Measurements from ENCODE around the gene ZSCAN21.

GRCh38 chr7:100035876-100036275, 13.7 kb upstream of the ZSCAN21 start:
- no peak for TF ChIP-seq CTCF (IDR thresholded peaks at IDR 0.05)
- TF ChIP-seq POLR2A (IDR thresholded peaks at IDR 0.05) = no peak

Measured in body of pancreas (tissue), 4 donors.